Measurements from ENCODE around the gene EFNA5.

DNA sequence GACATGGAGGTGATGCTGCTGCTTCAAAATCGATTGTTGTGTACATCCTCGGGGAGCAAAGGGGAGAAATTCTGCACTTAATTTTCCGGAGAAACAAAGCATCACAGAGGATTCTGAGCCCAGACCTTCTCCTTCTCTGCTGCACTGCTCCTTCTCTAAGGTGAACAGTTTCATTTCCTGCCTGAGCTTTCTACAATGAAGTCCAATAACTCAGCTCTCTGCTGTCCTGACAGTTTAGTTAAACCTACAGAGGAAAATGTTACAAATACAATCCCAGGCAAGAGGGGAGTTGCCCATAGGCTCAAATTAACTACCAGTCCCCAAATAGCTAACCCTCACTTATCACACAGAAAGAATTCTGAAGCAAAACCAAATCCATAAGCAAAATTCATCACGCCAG lies 206.3 kb downstream of the EFNA5 start:
- TF ChIP-seq, protein P1, sequence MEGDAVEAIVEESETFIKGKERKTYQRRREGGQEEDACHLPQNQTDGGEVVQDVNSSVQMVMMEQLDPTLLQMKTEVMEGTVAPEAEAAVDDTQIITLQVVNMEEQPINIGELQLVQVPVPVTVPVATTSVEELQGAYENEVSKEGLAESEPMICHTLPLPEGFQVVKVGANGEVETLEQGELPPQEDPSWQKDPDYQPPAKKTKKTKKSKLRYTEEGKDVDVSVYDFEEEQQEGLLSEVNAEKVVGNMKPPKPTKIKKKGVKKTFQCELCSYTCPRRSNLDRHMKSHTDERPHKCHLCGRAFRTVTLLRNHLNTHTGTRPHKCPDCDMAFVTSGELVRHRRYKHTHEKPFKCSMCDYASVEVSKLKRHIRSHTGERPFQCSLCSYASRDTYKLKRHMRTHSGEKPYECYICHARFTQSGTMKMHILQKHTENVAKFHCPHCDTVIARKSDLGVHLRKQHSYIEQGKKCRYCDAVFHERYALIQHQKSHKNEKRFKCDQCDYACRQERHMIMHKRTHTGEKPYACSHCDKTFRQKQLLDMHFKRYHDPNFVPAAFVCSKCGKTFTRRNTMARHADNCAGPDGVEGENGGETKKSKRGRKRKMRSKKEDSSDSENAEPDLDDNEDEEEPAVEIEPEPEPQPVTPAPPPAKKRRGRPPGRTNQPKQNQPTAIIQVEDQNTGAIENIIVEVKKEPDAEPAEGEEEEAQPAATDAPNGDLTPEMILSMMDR (IDR thresholded peaks at IDR 0.05; ENCODE audit: borderline replicate concordance, extremely low read depth, low read length, poor library complexity, severe bottlenecking) = no peak
- no peak for TF ChIP-seq EZH2 (IDR thresholded peaks at IDR 0.05; ENCODE audit: borderline replicate concordance, low read depth, low read length, severe bottlenecking)

All from DND-41 (cell line).